Coronary artery (tissue), 2 donors: ENCODE data around the gene SEMA6B.
"Not testable (repeated sequence)": the region's sequence is repeated elsewhere in the genome, so short reads cannot be mapped to it uniquely, and the experiment has no call there.

Experiments used
- DNase-seq: peaks from one replicate; pipeline ENCODE4 v3.0.0-alpha.2; 2017; ENCODE audit warnings: low spot score
- H3K27ac ChIP-seq, 2 donors: fragments of 200-600 bp; sonication (generic); one replicate each; pipeline ENCODE4 v1.5.1; 2016 to 2019
- H3K4me3 ChIP-seq: fragments of 200-600 bp; sonication (generic); 2 replicates; pipeline ENCODE4 v1.5.1; 2016; ENCODE audit warnings: mild to moderate bottlenecking, moderate library complexity
- TF ChIP-seq, protein P1 (sequence below): fragments of 200-600 bp; sonication (generic); IDR thresholded peaks from one replicate; pipeline ENCODE4 v1.5.1; 2019; ENCODE audit warnings: antibody characterized with exemption

Gene SEMA6B

GRCh38 chr19:4568886-4569285 lies 9.4 kb upstream of the SEMA6B start:
- TF ChIP-seq, protein P1, sequence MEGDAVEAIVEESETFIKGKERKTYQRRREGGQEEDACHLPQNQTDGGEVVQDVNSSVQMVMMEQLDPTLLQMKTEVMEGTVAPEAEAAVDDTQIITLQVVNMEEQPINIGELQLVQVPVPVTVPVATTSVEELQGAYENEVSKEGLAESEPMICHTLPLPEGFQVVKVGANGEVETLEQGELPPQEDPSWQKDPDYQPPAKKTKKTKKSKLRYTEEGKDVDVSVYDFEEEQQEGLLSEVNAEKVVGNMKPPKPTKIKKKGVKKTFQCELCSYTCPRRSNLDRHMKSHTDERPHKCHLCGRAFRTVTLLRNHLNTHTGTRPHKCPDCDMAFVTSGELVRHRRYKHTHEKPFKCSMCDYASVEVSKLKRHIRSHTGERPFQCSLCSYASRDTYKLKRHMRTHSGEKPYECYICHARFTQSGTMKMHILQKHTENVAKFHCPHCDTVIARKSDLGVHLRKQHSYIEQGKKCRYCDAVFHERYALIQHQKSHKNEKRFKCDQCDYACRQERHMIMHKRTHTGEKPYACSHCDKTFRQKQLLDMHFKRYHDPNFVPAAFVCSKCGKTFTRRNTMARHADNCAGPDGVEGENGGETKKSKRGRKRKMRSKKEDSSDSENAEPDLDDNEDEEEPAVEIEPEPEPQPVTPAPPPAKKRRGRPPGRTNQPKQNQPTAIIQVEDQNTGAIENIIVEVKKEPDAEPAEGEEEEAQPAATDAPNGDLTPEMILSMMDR: no peak
- no peak for DNase-seq
- no peak overlapping the region for H3K27ac ChIP-seq

DNA sequence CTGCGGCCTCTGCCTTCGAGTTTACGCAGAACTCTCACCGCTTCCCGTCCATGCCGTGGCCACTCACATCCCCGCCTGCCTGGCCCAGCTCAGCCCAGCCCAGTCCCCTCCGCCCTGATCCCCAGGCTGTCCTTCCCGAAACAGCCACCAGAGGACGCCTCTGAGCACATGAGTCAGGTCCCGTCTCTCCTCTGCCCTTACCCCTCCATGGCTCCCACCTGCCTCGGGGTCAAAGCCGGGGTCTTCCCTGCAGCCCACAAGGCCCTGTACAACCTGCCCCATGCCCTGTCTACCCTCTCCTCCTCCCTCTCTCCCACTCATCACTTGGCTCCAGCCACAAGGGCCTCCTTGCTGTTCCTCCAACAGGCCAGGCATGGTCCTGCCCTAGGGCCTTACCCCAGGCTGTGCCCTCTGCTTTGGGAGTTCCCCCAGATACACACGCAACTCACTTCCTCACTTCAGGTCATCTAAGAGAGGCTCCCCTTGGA lies 8.1 kb upstream of the SEMA6B start:
- H3K4me3 ChIP-seq: no peak overlapping the region

More at GRCh38 chr19:4568886-4569285, 9.4 kb upstream of the SEMA6B start:
- no peak overlapping the region for H3K4me3 ChIP-seq

DNA sequence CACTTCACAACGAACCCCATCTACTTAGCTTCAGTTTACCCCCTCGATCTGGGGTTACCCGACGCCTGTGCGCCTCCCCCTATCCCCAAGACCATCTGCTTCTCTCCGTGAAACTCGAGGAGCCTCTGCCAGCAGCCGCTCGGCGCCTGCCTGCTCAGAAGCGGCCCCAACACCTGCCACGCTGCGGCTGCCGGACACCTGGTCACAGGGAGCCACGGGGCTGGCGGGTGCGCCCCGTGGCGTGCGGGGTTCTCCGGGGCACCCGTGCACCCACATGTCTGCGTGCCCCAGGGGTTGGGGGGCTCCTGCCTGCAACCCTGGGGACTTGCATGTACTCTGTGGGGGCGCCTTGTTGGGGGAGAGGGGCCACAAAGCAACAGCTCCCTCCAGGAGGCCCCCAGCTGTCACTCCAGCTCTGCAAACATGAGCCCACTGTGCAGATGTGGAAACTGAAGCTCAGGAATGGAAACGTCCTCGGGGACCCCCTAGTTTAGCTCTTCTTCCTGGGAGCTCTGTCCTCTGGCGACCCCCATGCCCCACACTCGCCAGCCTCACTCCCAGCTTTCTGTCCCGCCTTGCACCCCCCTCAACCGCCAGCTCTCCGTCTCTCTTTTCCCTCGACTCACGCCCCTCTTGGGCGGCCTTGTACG lies 7.0 kb upstream of the SEMA6B start:
- H3K4me3 ChIP-seq: no peak overlapping the region
- TF ChIP-seq, protein P1: no peak
- H3K27ac ChIP-seq: no peak overlapping the region
- no peak for DNase-seq

More for the DNA sequence above, 8.1 kb upstream of the SEMA6B start:
- no peak for DNase-seq
- H3K27ac ChIP-seq: no peak overlapping the region
- TF ChIP-seq, protein P1: peak; percentile 22

GRCh38 chr19:4563562-4563961 lies 4.1 kb upstream of the SEMA6B start:
- not testable (repeated sequence) for H3K4me3 ChIP-seq, DNase-seq, H3K27ac ChIP-seq

GRCh38 chr19:4562085-4562484 lies 2.6 kb upstream of the SEMA6B start:
- H3K27ac ChIP-seq, DNase-seq, H3K4me3 ChIP-seq: not testable (repeated sequence)

DNA sequence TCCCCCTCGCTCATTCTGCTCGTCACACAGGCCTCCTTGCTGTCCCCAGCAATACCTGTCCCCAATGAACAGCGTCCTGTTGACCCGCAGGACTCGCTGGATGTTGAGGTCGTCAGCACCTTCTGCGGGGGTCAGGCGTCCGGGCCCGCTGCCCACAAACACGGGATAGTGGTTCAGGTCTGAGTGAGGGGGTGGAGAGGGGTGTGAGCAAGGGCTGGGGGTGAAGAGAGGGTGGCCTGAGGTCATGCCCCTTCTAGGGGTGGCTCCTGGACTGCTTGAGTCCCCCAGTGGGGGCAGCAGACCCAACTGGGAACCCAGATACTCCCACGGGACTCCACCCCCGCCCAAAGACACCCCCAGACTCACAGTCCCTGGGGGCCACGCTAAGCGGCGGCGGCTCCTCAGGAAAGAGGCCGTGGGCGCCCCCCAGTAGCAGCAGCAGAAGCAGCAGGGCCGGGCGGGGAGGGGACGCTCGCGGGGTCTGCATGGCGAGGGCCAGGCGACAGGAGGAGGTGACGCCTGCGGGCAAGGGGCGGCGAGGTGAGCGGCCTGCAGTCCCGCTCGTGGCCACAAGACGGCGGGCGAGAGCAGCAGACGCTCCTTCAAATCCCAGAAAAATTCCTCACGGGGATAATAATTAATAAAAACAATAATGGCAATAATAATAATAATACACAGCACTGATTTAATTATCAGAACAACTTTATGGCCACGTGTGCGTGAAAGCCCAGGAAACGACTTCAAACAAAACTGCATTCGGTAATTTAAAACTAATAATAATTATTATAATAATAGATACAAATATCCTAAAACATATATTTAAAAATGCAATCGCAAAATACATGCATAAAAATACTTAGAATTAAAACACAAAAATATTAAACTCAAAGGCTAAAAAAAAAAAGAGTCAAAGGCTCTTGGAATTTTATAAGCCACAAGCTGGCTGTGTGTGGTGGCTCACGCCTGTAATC lies 1.2 kb downstream of the SEMA6B start:
- TF ChIP-seq, protein P1: peak; percentile 99
- Histone ChIP-seq H3K4me3 (peak overlapping the region; percentile 65), H3K27ac (no peak overlapping the region)
- no peak for DNase-seq

DNA sequence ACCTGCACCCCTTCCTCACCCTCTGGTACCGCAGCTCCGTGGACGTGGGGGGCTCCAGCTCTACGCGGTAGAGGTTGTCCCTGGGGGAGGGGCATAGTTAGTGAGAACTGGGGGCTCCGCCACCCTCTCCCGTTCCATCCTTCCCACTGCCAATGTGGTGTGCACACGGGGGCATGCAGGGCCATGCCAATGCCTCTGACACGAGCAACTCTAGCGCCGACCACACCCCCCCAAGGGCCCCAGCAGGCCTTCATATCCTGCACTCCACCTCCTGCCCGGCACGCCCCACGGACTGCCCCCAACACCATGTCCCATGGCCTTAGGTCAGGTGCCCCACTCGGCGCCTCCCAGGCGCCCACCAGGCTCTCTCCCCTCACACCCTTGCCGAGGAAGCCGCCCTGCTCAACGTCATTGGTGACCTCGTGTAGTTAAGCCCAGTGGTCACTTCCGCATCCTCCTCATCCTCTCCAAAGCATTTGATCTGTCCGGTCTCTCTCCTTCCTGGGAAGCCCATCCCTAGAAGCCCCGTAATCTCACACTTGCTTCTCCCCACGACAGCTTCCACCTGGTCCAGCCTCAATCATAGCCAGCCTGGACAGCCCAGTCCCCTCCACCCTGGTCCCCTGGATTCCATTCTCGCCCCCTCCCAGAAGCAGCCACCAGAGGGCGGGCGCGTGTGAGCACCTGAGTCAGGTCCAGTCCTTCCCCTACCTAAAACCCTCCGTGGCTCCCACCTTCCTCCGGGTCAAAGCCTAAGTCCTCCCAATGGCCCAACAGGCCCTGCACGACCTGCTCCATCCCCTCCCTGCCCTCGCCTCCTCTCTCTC lies 2.1 kb downstream of the SEMA6B start:
- H3K4me3 ChIP-seq: peak overlapping the region; percentile 59
- TF ChIP-seq, protein P1: no peak
- DNase-seq: no peak
- H3K27ac ChIP-seq: no peak overlapping the region
